Spleen (tissue), 11 donors: Measurements from ENCODE around the gene SCN8A. TPM values are rescaled to one million over a fixed set of nuclear protein-coding genes. Genes with fewer than 3 reads are reported as not detected.

Source experiments
- DNase-seq: peaks from one replicate; pipeline ENCODE4 v3.0.0-alpha.2; 2020
- H3K27ac ChIP-seq, 8 donors: fragments of 200-600 bp; sonication (generic) in 7 of 8; 1 replicate in 4 of 8; 2 replicates in 4 of 8; pipeline versions ENCODE4 v1.5.0 to v1.8.0; 2016 to 2021; ENCODE audit warnings: inconsistent platforms in 4 of 8, mild to moderate bottlenecking in 4 of 8, moderate library complexity in 1 of 8
- H3K27me3 ChIP-seq, 7 donors: fragments of 200-600 bp; sonication (generic) in 6 of 7; replicated peaks in 1 of 7; 1 replicate in 4 of 7; 2 replicates in 3 of 7; pipeline versions ENCODE4 v1.5.0 to v1.8.0; 2016 to 2021; ENCODE audit warnings: inconsistent platforms in 3 of 7, mild to moderate bottlenecking in 1 of 7
- H3K36me3 ChIP-seq, 6 donors: fragments of 200-600 bp; sonication (generic) in 5 of 6; 1 replicate in 4 of 6; 2 replicates in 2 of 6; pipeline versions ENCODE4 v1.5.0 to v1.8.0; 2016 to 2021; ENCODE audit warnings: inconsistent platforms in 2 of 6
- H3K4me1 ChIP-seq, 6 donors: fragments of 200-600 bp; sonication (generic) in 5 of 6; 1 replicate in 3 of 6; 2 replicates in 3 of 6; pipeline versions ENCODE4 v1.5.0 to v1.8.0; 2016 to 2021; ENCODE audit warnings: inconsistent platforms in 3 of 6
- H3K4me3 ChIP-seq, 8 donors: fragments of 200-600 bp; sonication (generic) in 7 of 8; 1 replicate in 4 of 8; 2 replicates in 4 of 8; pipeline versions ENCODE4 v1.5.0 to v1.8.0; 2016 to 2021; ENCODE audit warnings: inconsistent platforms in 4 of 8, mild to moderate bottlenecking in 4 of 8, moderate library complexity in 2 of 8
- H3K9me3 ChIP-seq, 8 donors: fragments of 200-600 bp; sonication (generic) in 7 of 8; 1 replicate in 4 of 8; 2 replicates in 4 of 8; pipeline versions ENCODE4 v1.5.0 to v1.8.0; 2016 to 2021; ENCODE audit warnings: inconsistent platforms in 4 of 8
- POLR2A ChIP-seq, 3 donors: fragments of 450-650 bp; IDR thresholded peaks; one replicate each; pipeline ENCODE4 v1.5.1; 2017; ENCODE audit warnings: antibody characterized with exemption in 3 of 3, mild to moderate bottlenecking in 1 of 3
- POLR2AphosphoS5 ChIP-seq, 3 donors: sonication (generic); formaldehyde crosslinking; IDR thresholded peaks; one replicate each; pipeline ENCODE4 v1.5.1; 2017; ENCODE audit warnings: antibody characterized with exemption in 3 of 3
- WGBS, 5 donors: extraction: QIAGEN DNeasy Blood & Tissue Kit in 3 of 5; methylation state at CpG; one replicate each; pipeline versions ENCODE4 v1.1.5 to v1.1.7; 2013 to 2018; 5-methylcytosine and 5-hydroxymethylcytosine counted together
- intact Hi-C: fragments of 100-400 bp; cut with DNase I; formaldehyde crosslinking; loops from one replicate; pipeline ENCODE4 v1.15.0; 2023; ENCODE audit warnings: low total_unique reads
- polyA plus RNA-seq, 3 donors: library from polyadenylated mRNA; stranded (reverse); fragments of 200-250 nt; gene quantifications; one replicate each; pipeline ENCODE4 v1.2.1, GENCODE V29; 2013
- total RNA-seq, 7 donors: library from RNA; depleted of rRNA in 3 of 7; stranded (reverse); fragments of >200 nt in 3 of 7; fragmentation: NEBNext Ultra II Directional in 4 of 7; extraction: Animal tissue kit (Norgen Biotek cat#: 25700) in 4 of 7; gene quantifications; one replicate each; pipeline versions ENCODE4 v1.1.0 to v1.2.1, GENCODE V29; 2016 to 2021
- TF ChIP-seq, protein P1 (sequence below), 11 experiments: fragments of 200-600 bp in 7 of 11; fragments of 450-650 bp in 4 of 11; sonication (generic) in 4 of 11; IDR thresholded peaks in 8 of 11; conservative IDR thresholded peaks in 3 of 11; 1 replicate in 7 of 11; 2 replicates in 4 of 11; pipeline versions ENCODE4 v1.4.0 to v1.8.0; 2016 to 2021; ENCODE audit warnings: antibody characterized with exemption in 11 of 11, inconsistent platforms in 4 of 11, mild to moderate bottlenecking in 1 of 11
- donor health status: healthy with polysubstance abuse.
- donor health status: DM: no; HTN: no; CAD: no; lungs with moderate emphysema.
- donor health status: DM: no; HTN: no; CAD: no.
- donor health status: Bipolar disorder and iron deficiency.
- donor health status: healthy.
- donor health status: DM: no; HTN: no; CAD: no.
- donor health status: DM: yes; HTN: yes; CAD: no.

Gene SCN8A
- total and polyA plus RNA-seq, 10 donors, result 0.17 to 4.7 (median 3.0) TPM

DNA sequence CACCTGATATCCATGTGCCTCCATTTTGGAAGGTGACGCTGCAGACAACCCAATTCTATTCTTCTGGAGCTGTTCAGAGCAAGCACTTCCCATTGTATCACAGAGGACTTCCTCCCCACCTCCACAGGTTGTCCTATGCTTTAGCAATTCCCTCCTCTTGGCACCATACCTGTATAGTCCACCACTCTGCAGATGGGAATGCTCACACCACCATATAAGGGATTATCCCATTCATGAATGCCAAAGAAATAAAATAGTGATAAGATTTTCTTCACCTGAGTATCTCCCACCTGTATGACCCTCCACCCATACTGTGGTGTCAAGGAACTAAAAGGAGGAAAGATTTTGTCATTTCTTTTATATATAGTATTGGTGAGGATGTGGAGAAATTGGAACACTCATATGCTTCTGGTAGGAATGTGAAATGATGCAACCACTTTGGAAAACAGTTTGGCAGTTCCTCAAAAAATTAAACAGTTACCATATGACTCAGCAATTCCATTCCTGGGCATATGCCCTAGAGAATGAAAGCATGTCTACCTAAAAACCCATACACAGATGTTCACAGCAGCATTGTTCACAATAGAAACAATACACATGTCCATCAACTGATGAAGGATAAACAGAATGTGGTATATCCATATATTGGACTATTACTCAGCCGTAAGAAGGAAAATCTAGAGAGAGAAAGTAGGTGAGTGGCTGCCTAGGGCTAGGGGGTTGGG is 182.3 kb downstream of the SCN8A start:
- Histone ChIP-seq H3K27ac (no peak overlapping the region), H3K27me3 (no peaks in the 10 kb centered on the region), H3K4me3 (no peak overlapping the region), H3K4me1 (no peaks in the 10 kb centered on the region), H3K36me3 (peaks cover 0 to 17% (median 0%) of the 10 kb centered on the region in 6 donors), H3K9me3 (no peaks in the 10 kb centered on the region)
- intact Hi-C loops, result no loop called here
- 89 to 94% (median 92%) methylated on average over 2 of the region's 2 CpGs for WGBS, 5 donors
- no peak for TF ChIP-seq POLR2A (IDR thresholded peaks at IDR 0.05)
- no peak for DNase-seq

DNA sequence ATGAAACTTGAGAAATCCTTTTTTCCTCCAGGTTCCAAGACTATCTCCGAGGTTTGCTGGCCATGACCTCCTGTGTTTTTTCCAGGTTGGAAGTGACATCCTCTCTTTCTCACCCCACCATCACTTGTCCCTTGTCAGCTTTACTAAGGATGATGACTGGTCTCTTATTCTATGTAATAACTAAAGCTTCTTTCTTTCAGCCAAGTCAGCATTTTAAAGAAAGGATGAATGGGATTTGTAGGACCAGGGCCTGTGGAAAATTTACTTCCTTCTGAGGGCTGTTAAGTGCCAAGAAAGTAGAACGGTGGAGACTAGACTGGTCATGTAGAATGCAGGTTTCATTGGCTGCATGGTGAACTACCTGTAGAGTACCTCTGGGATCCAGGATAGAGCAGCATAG is 183.9 kb downstream of the SCN8A start:
- Histone ChIP-seq H3K4me1 (no peaks in the 10 kb centered on the region), H3K36me3 (peaks cover 0 to 5% (median 0%) of the 10 kb centered on the region in 6 donors), H3K27me3 (no peaks in the 10 kb centered on the region), H3K4me3 (no peak overlapping the region), H3K9me3 (no peaks in the 10 kb centered on the region), H3K27ac (no peak overlapping the region)
- DNase-seq, result no peak
- no peak for TF ChIP-seq POLR2A (IDR thresholded peaks at IDR 0.05)
- no peak for TF ChIP-seq POLR2AphosphoS5 (IDR thresholded peaks at IDR 0.05)
- TF ChIP-seq, protein P1, sequence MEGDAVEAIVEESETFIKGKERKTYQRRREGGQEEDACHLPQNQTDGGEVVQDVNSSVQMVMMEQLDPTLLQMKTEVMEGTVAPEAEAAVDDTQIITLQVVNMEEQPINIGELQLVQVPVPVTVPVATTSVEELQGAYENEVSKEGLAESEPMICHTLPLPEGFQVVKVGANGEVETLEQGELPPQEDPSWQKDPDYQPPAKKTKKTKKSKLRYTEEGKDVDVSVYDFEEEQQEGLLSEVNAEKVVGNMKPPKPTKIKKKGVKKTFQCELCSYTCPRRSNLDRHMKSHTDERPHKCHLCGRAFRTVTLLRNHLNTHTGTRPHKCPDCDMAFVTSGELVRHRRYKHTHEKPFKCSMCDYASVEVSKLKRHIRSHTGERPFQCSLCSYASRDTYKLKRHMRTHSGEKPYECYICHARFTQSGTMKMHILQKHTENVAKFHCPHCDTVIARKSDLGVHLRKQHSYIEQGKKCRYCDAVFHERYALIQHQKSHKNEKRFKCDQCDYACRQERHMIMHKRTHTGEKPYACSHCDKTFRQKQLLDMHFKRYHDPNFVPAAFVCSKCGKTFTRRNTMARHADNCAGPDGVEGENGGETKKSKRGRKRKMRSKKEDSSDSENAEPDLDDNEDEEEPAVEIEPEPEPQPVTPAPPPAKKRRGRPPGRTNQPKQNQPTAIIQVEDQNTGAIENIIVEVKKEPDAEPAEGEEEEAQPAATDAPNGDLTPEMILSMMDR (IDR thresholded peaks at IDR 0.05 in 8 of 11, conservative IDR thresholded peaks at IDR 0.05 in 3 of 11), result no peak
- intact Hi-C loops, result no loop called here
- WGBS, 5 donors, result 76 to 89% (median 80%) methylated on average over 2 of the region's 2 CpGs

DNA sequence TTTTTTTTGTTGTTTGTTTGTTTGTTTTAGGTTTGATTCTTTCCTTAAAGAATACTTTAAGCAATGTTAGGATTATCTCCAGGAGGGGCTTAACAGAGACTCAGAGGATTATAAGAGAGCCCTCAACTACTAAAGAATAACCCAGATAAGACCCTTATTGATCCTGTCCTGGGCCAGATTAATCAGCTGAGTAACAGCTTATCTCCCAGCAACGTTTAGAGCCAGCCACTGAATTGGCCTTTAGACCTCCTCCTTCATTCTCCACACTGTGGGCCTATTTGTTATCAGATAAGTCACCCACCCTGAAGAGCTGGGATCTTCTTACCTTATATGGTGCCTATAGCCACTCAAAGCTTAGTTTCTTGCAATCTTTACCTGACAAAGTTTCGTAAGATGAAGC is 186.4 kb downstream of the SCN8A start:
- WGBS, 5 donors, result 56 to 79% (median 61%) methylated on average over 2 of the region's 2 CpGs
- TF ChIP-seq, protein P1 (IDR thresholded peaks at IDR 0.05 in 8 of 11, conservative IDR thresholded peaks at IDR 0.05 in 3 of 11), result no peak
- no peak for TF ChIP-seq POLR2A (IDR thresholded peaks at IDR 0.05)
- TF ChIP-seq POLR2AphosphoS5 (IDR thresholded peaks at IDR 0.05), result no peak
- no peaks in the 10 kb centered on the region for H3K27me3 ChIP-seq

DNA sequence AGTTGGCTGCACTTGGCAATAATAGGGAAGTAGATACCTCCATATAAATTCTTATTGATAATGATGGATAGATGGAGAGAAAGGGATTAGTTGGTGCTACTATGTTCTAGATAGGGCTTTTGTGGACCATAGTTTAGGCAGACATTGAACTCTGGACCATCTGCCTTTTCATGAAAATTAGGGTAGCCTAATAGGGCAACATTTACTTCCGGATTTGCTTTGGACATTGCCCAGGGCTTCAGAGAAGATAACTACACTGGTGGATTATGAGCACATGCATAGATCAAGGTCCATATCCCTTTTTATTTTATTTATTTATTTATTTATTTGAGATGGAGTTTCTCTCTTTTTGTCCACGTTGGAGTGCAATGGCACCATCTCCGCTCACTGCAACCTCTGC is 186.9 kb downstream of the SCN8A start:
- H3K9me3 ChIP-seq, result no peaks in the 10 kb centered on the region
- TF ChIP-seq POLR2A (IDR thresholded peaks at IDR 0.05), result no peak
- no peak for TF ChIP-seq POLR2AphosphoS5 (IDR thresholded peaks at IDR 0.05)
- TF ChIP-seq, protein P1 (IDR thresholded peaks at IDR 0.05 in 8 of 11, conservative IDR thresholded peaks at IDR 0.05 in 3 of 11), result no peak
- no peaks in the 10 kb centered on the region for H3K4me1 ChIP-seq
- no peak overlapping the region for H3K27ac ChIP-seq
- no peaks in the 10 kb centered on the region for H3K27me3 ChIP-seq
- intact Hi-C loops, result no loop called here
- H3K36me3 ChIP-seq, result no peaks in the 10 kb centered on the region
- H3K4me3 ChIP-seq, result no peak overlapping the region
- no peak for DNase-seq
- WGBS, 5 donors, result 88 to 95% (median 94%) methylated on average over 3 of the region's 3 CpGs

More for the DNA sequence above, 186.4 kb downstream of the SCN8A start:
- Histone ChIP-seq H3K4me1 (no peaks in the 10 kb centered on the region), H3K9me3 (no peaks in the 10 kb centered on the region), H3K36me3 (no peaks in the 10 kb centered on the region), H3K4me3 (no peak overlapping the region), H3K27ac (no peak overlapping the region)
- intact Hi-C loops, result no loop called here
- DNase-seq, result no peak
